Urinary bladder (tissue), 4 donors: Measurements from ENCODE around the gene CALCR. TPM values are rescaled to one million over a fixed set of nuclear protein-coding genes. Genes with fewer than 3 reads are reported as not detected.

Experiments
- DNase-seq: peaks from one replicate; pipeline ENCODE4 v3.0.0-alpha.2; 2015; ENCODE audit errors: extremely low spot score
- H3K27ac ChIP-seq: one replicate; pipeline ENCODE4 v1.5.1; 2013; ENCODE audit warnings: low read depth, mild to moderate bottlenecking, moderate library complexity
- H3K36me3 ChIP-seq: one replicate; pipeline ENCODE4 v1.6.1; 2013; ENCODE audit warnings: mild to moderate bottlenecking, moderate library complexity; ENCODE audit not compliant: insufficient read depth
- H3K4me1 ChIP-seq: one replicate; pipeline ENCODE4 v1.6.1; 2013; ENCODE audit warnings: mild to moderate bottlenecking, moderate library complexity; ENCODE audit not compliant: insufficient read depth
- H3K4me3 ChIP-seq: one replicate; pipeline ENCODE4 v1.5.1; 2013; ENCODE audit warnings: low read depth, low read length
- WGBS: extraction: QIAGEN DNeasy Blood & Tissue Kit; methylation state at CpG from one replicate; pipeline ENCODE4 v1.1.7; 2013; 5-methylcytosine and 5-hydroxymethylcytosine counted together
- polyA plus RNA-seq: library from polyadenylated mRNA; stranded (reverse); fragments of 200-250 nt; gene quantifications from one replicate; pipeline ENCODE4 v1.2.3, GENCODE V29; 2013
- small RNA-seq: library from RNA; depleted of rRNA; stranded (forward); fragments of <200 nt; gene quantifications from one replicate; pipeline ENCODE3, GENCODE V24; 2014
- total RNA-seq: library from RNA; depleted of rRNA; stranded (reverse); fragments of >200 nt; gene quantifications from one replicate; pipeline ENCODE4 v1.2.3, GENCODE V29; 2014
- donor health status: healthy with polysubstance abuse.
- donor health status: healthy.

Gene CALCR
- total and polyA plus RNA-seq, 2 donors: 0.26 TPM; not detected in 1

DNA sequence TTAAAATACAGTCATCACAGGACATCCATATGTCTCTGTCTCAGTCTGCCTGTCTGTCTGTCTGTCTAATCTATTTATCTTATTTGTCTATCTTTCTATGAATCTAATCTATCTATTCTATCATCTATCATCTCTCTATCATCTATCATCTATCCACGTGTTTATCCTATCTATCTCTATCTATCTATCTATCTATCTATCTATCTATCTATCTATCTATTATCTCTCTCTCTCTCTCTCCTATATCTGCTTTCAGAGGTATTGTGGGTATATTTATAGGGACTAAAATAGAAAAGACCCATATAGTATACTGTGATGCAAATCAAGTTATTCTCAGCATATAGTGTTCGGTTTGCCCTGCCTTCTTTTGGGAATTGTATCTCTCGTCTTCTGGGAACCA is 174.9 kb downstream of the CALCR start:
- H3K27ac ChIP-seq: no peak overlapping the region
- 81% methylated on average over 3 of the region's 3 CpGs for WGBS
- H3K4me1 ChIP-seq: no peaks in the 10 kb centered on the region
- no peak for DNase-seq
- H3K36me3 ChIP-seq: no peaks in the 10 kb centered on the region
- H3K4me3 ChIP-seq: no peak overlapping the region

DNA sequence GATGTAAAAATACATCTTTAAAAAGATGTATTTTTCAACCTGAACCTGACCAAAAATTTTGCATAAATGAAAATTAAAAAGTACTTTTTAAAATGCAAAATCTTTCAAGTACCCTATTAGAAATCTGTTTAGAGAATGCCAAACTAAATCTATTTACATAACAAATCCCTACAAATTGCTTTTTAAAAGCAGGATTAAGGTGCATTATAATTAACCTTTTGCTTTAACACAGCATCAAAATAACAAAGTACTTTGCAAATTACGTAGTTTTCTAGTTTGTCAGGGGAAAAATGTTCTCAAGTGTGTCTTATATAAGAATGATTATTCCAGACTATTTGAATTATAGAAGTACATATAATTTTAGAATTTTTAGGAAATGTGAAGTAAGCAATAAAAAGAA is 181.5 kb downstream of the CALCR start:
- H3K4me3 ChIP-seq: no peak overlapping the region
- H3K27ac ChIP-seq: no peak overlapping the region
- H3K36me3 ChIP-seq: peaks cover 2% of the 10 kb centered on the region
- WGBS: 74% methylated on average over 1 of the region's 1 CpG
- no peaks in the 10 kb centered on the region for H3K4me1 ChIP-seq
- DNase-seq: no peak

DNA sequence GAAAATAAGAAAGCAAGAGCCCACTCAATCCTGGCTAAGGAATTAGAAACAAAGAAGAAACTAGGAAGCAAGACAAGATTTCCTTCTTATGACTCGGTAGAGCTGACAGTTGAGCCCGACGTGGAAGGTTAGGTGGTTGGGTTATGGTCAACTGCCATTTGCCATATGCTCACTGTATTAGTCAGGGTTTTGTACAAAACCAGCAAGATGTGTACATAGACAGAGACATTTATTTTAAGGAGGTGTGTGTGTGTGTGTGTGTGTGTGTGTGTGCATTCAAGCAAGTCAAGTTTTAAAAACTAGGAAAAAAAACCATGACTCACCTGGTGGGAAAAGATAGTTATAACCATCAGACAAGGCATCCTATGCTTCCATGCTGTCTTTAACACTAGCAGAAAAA is 183.9 kb downstream of the CALCR start:
- DNase-seq: no peak
- peaks cover 2% of the 10 kb centered on the region for H3K36me3 ChIP-seq
- no peak overlapping the region for H3K4me3 ChIP-seq
- no peak overlapping the region for H3K27ac ChIP-seq
- WGBS: 91% methylated on average over 3 of the region's 3 CpGs
- H3K4me1 ChIP-seq: no peaks in the 10 kb centered on the region

- WGBS: 36% methylated on average over 3 of the region's 3 CpGs
- H3K27ac ChIP-seq: no peak overlapping the region
- DNase-seq: no peak
- H3K36me3 ChIP-seq: no peaks in the 10 kb centered on the region
- no peak overlapping the region for H3K4me3 ChIP-seq
- no peaks in the 10 kb centered on the region for H3K4me1 ChIP-seq
These were observed 192.2 kb downstream of the CALCR start for GRCh38 chr7:93382362-93382761.

DNA sequence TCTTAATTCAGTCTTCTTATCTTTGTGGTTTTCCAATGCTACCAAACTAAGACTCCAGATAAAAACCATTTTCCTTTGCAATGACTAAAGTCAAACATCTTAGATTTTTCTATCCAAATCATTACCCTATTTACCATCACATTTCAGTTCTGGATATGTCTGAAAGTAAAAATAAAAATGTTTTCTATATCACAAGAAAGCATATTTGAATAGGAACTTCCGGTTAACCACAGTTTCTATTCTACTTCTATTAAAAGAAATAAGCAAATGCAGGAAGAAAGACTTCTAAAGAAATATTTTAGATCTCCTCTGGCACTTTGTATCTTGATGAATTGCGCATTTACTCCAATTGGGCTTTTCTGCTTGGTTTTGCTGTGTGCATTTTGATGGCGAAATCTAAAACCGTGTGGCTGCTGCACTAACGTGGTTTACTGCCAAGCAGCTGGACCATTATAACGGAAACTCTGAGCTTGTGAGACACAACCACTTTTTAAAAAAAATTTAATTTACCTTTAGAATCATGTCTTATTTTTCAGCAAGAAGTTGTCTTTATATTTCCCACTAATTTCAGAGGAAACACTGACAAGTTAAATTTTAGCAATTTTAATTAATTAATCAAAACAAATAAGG is 196.3 kb downstream of the CALCR start:
- H3K4me1 ChIP-seq: no peaks in the 10 kb centered on the region
- H3K27ac ChIP-seq: no peak overlapping the region
- no peaks in the 10 kb centered on the region for H3K36me3 ChIP-seq
- WGBS: 68% methylated on average over 6 of the region's 6 CpGs
- DNase-seq: no peak
- no peak overlapping the region for H3K4me3 ChIP-seq

GRCh38 chr7:93375603-93376002 is 198.9 kb downstream of the CALCR start:
- Histone ChIP-seq H3K4me3 (no peak overlapping the region), H3K4me1 (no peaks in the 10 kb centered on the region), H3K36me3 (no peaks in the 10 kb centered on the region), H3K27ac (no peak overlapping the region)
- no peak for DNase-seq

Small RNA genes within 50 kb of the gene (small RNA-seq; reads per million reads assigned to genes)
- gene MIR489: 3.2 reads per million, percentile 90 among the genes with 10 or more reads in this experiment
- gene MIR653: 2.5 reads per million, percentile 88 among the genes with 10 or more reads in this experiment
